HL-60 (cell line): Measurements from ENCODE around the gene NLRX1.

Source experiments
- TF ChIP-seq, protein P1 (sequence below): IDR thresholded peaks from one replicate; pipeline ENCODE4 v1.5.1; 2011; ENCODE audit warnings: low read length, control low read depth, inconsistent platforms; ENCODE audit not compliant: insufficient read depth
- TF ChIP-seq, protein P2 (sequence below): IDR thresholded peaks from 2 replicates; pipeline ENCODE4 v1.6.1; 2012; ENCODE audit warnings: low read depth; ENCODE audit not compliant: insufficient replicate concordance

DNA sequence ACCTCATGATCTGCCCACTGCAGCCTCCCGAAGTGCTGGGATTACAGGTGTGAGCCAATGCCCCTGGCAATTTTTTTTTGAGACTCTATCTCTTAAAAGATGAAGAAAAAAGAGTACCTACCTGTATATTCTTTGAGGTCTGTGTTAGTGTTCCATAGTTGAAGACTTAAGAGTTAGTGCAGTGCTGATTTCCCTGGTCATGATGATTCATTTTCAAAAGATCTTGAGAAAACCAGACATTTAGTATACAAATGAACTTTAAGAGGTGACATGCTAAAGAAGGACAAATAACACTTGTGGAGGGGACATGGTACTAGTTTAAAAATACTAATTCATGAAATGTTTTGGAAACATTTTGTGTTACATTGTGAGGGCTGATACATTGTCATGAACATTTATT lies 55.3 kb downstream of the NLRX1 start:
- TF ChIP-seq, protein P1, sequence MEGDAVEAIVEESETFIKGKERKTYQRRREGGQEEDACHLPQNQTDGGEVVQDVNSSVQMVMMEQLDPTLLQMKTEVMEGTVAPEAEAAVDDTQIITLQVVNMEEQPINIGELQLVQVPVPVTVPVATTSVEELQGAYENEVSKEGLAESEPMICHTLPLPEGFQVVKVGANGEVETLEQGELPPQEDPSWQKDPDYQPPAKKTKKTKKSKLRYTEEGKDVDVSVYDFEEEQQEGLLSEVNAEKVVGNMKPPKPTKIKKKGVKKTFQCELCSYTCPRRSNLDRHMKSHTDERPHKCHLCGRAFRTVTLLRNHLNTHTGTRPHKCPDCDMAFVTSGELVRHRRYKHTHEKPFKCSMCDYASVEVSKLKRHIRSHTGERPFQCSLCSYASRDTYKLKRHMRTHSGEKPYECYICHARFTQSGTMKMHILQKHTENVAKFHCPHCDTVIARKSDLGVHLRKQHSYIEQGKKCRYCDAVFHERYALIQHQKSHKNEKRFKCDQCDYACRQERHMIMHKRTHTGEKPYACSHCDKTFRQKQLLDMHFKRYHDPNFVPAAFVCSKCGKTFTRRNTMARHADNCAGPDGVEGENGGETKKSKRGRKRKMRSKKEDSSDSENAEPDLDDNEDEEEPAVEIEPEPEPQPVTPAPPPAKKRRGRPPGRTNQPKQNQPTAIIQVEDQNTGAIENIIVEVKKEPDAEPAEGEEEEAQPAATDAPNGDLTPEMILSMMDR: no peak
- TF ChIP-seq, protein P2, sequence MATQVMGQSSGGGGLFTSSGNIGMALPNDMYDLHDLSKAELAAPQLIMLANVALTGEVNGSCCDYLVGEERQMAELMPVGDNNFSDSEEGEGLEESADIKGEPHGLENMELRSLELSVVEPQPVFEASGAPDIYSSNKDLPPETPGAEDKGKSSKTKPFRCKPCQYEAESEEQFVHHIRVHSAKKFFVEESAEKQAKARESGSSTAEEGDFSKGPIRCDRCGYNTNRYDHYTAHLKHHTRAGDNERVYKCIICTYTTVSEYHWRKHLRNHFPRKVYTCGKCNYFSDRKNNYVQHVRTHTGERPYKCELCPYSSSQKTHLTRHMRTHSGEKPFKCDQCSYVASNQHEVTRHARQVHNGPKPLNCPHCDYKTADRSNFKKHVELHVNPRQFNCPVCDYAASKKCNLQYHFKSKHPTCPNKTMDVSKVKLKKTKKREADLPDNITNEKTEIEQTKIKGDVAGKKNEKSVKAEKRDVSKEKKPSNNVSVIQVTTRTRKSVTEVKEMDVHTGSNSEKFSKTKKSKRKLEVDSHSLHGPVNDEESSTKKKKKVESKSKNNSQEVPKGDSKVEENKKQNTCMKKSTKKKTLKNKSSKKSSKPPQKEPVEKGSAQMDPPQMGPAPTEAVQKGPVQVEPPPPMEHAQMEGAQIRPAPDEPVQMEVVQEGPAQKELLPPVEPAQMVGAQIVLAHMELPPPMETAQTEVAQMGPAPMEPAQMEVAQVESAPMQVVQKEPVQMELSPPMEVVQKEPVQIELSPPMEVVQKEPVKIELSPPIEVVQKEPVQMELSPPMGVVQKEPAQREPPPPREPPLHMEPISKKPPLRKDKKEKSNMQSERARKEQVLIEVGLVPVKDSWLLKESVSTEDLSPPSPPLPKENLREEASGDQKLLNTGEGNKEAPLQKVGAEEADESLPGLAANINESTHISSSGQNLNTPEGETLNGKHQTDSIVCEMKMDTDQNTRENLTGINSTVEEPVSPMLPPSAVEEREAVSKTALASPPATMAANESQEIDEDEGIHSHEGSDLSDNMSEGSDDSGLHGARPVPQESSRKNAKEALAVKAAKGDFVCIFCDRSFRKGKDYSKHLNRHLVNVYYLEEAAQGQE: no peak
